HL-60/S4 (cell line): ENCODE measurements around the gene FAM53B.

Experiments
- in situ Hi-C: fragments of 300-500 bp; cut with MboI; formaldehyde crosslinking; loops from 2 replicates; pipeline ENCODE4 v1.14.3; 2022; ENCODE audit warnings: low sequenced_read_pairs

The FAM53B gene

GRCh38 chr10:124699471-124700292 is 44.5 kb downstream of the FAM53B start:
- in situ Hi-C loops, result no loop called here

GRCh38 chr10:124698545-124699469 is 45.4 kb downstream of the FAM53B start:
- in situ Hi-C loops, result no loop called here

- in situ Hi-C loops, result no loop called here
Observed at GRCh38 chr10:124697837-124698544, 46.2 kb downstream of the FAM53B start.

GRCh38 chr10:124697443-124697836 is 46.7 kb downstream of the FAM53B start:
- in situ Hi-C loops, result no loop called here

- in situ Hi-C loops, result no loop called here
Observed at GRCh38 chr10:124696446-124697392, 47.5 kb downstream of the FAM53B start.

- in situ Hi-C loops, result no loop called here
Observed at GRCh38 chr10:124695259-124695658, 48.9 kb downstream of the FAM53B start.

GRCh38 chr10:124694481-124695220 is 49.5 kb downstream of the FAM53B start:
- in situ Hi-C loops, result no loop called here

GRCh38 chr10:124693801-124694416 is 50.3 kb downstream of the FAM53B start:
- in situ Hi-C loops, result no loop called here

- in situ Hi-C loops, result no loop called here
Observed at GRCh38 chr10:124693396-124693795, 50.8 kb downstream of the FAM53B start.

GRCh38 chr10:124692100-124692446 is 52.1 kb downstream of the FAM53B start:
- in situ Hi-C loops, result no loop called here

- in situ Hi-C loops, result no loop called here
Observed at GRCh38 chr10:124691421-124692099, 52.6 kb downstream of the FAM53B start.

- in situ Hi-C loops, result no loop called here
Observed at GRCh38 chr10:124691002-124691401, 53.2 kb downstream of the FAM53B start.

GRCh38 chr10:124689911-124690498 is 54.2 kb downstream of the FAM53B start:
- in situ Hi-C loops, result no loop called here

- in situ Hi-C loops, result no loop called here
Observed at GRCh38 chr10:124688889-124689670, 55.1 kb downstream of the FAM53B start.

GRCh38 chr10:124688386-124688785 is 55.8 kb downstream of the FAM53B start:
- in situ Hi-C loops, result no loop called here

- in situ Hi-C loops, result no loop called here
Observed at GRCh38 chr10:124686707-124687376, 57.3 kb downstream of the FAM53B start.

- in situ Hi-C loops, result no loop called here
Observed at GRCh38 chr10:124685261-124685660, 58.9 kb downstream of the FAM53B start.
